Measurements from ENCODE around the gene DYNC1I1. TPM values are rescaled to one million over a fixed set of nuclear protein-coding genes. Genes with fewer than 3 reads are reported as not detected.

DYNC1I1 gene
- total and polyA plus RNA-seq, 2 experiments from 2014 or later, result 0.53 to 1.4 TPM

- DNase-seq, result peak; percentile 37
- no peaks in the 10 kb centered on the region for H4K20me1 ChIP-seq (ENCODE audit: insufficient read depth)
- no peak overlapping the region for H3K4me2 ChIP-seq (ENCODE audit: unreplicated experiment)
- no peaks in the 10 kb centered on the region for H3K36me3 ChIP-seq (ENCODE audit: low read depth)
- no peaks in the 10 kb centered on the region for H3F3A ChIP-seq (ENCODE audit: insufficient read depth)
- peaks cover 10% of the 10 kb centered on the region; the same call in 1 of the 2 replicates for H3K4me1 ChIP-seq (ENCODE audit: insufficient read depth)
- H3K4me3 ChIP-seq, result no peak overlapping the region
- 7 to 9% methylated on average over 5 of the region's 5 CpGs for WGBS, 2 experiments (ENCODE audit: low coverage in 1 of 2, low lambda C conversion rate in 2 of 2, missing lambda C conversion rate in 2 of 2)
- H3K27me3 ChIP-seq (replicated peaks; ENCODE audit: insufficient read depth), result no peaks in the 10 kb centered on the region
- in situ Hi-C loops (cut with MboI), result no loop called here
- no peaks in the 10 kb centered on the region for H3K79me2 ChIP-seq (ENCODE audit: insufficient read depth)
- H3K27ac ChIP-seq, result no peak overlapping the region
- H3K9me3 ChIP-seq (ENCODE audit: low read depth), result no peaks in the 10 kb centered on the region
- no peak overlapping the region; the same call in 1 of the 2 replicates for H2AFZ ChIP-seq
- no peak for TF ChIP-seq EZH2phosphoT487 (IDR thresholded peaks at IDR 0.05; ENCODE audit: insufficient read depth, low read depth)
- TF ChIP-seq EZH2 (IDR thresholded peaks at IDR 0.05; ENCODE audit: insufficient read depth, poor library complexity, severe bottlenecking), result no peak
- H3K9ac ChIP-seq, result no peak overlapping the region
- no peaks in the 10 kb centered on the region for H3K9me2 ChIP-seq (ENCODE audit: insufficient read depth)
Observed at GRCh38 chr7:95811846-95812445, 39.6 kb downstream of the DYNC1I1 start.

- Histone ChIP-seq H3K4me1 (ENCODE audit: insufficient read depth) (peaks cover 10% of the 10 kb centered on the region; the same call in 1 of the 2 replicates), H4K20me1 (ENCODE audit: insufficient read depth) (no peaks in the 10 kb centered on the region), H3K9ac (no peak overlapping the region), H3K36me3 (ENCODE audit: low read depth) (no peaks in the 10 kb centered on the region), H2AFZ (no peak overlapping the region), H3K9me2 (ENCODE audit: insufficient read depth) (no peaks in the 10 kb centered on the region), H3K4me3 (no peak overlapping the region), H3F3A (ENCODE audit: insufficient read depth) (no peaks in the 10 kb centered on the region), H3K9me3 (ENCODE audit: low read depth) (no peaks in the 10 kb centered on the region), H3K27ac (no peak overlapping the region), H3K4me2 (ENCODE audit: unreplicated experiment) (no peak overlapping the region), H3K27me3 (replicated peaks; ENCODE audit: insufficient read depth) (no peaks in the 10 kb centered on the region), H3K79me2 (ENCODE audit: insufficient read depth) (no peaks in the 10 kb centered on the region)
- 63 to 68% methylated on average over 3 of the region's 3 CpGs for WGBS, 2 experiments (ENCODE audit: low coverage in 1 of 2, low lambda C conversion rate in 2 of 2, missing lambda C conversion rate in 2 of 2)
- DNase-seq, result no peak
- TF ChIP-seq EZH2 (IDR thresholded peaks at IDR 0.05; ENCODE audit: insufficient read depth, poor library complexity, severe bottlenecking) (no peak), EZH2phosphoT487 (IDR thresholded peaks at IDR 0.05; ENCODE audit: insufficient read depth, low read depth) (no peak)
- in situ Hi-C loops (cut with MboI), result no loop called here
Observed at GRCh38 chr7:95814721-95815120, 42.4 kb downstream of the DYNC1I1 start.

DNA sequence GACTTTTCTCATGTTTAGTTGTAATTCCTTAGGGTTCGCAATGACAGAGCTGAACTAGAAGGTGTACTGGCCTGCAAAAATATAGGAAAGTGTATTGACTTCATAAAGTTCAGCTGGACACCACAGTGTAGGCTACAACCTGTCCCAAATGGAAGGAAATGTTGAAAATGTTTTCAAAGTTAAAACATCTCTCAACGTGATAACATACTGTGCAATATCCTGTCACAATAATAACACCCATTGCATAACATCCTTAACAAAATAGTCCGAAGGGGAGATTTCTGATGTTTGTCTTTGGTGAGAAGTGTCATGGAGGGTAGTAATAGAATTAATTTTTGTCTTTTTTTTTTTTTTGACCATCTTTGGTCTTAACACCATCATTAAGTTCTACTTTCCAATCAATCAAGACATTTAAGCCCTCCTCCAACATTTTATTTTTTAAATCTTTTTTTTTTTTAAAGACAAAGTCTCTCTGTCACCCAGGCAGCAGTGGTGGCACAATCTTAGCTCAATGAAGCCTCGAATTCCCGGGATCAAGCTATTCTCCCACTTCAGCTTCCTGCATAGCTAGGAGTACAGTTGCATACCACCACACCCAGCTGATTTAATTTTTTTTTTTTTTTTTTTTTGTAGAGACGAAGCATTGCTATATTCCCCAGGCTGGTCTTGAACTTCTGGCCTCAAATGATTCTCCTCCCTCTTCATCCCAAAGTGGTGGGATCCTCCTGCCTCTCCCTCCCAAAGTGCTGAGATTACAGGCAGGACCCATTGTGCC, 45.7 kb downstream of the DYNC1I1 start:
- no peaks in the 10 kb centered on the region for H3F3A ChIP-seq (ENCODE audit: insufficient read depth)
- TF ChIP-seq EZH2 (IDR thresholded peaks at IDR 0.05; ENCODE audit: insufficient read depth, poor library complexity, severe bottlenecking), result no peak
- no peaks in the 10 kb centered on the region for H3K9me3 ChIP-seq (ENCODE audit: low read depth)
- no peak overlapping the region for H3K4me3 ChIP-seq
- H3K9ac ChIP-seq, result no peak overlapping the region
- H3K36me3 ChIP-seq (ENCODE audit: low read depth), result no peaks in the 10 kb centered on the region
- no peak overlapping the region for H2AFZ ChIP-seq
- WGBS, 2 experiments (ENCODE audit: low coverage in 1 of 2, low lambda C conversion rate in 2 of 2, missing lambda C conversion rate in 2 of 2), result 64 to 74% methylated on average over 6 of the region's 6 CpGs
- H3K4me1 ChIP-seq (ENCODE audit: insufficient read depth), result no peaks in the 10 kb centered on the region
- no peaks in the 10 kb centered on the region for H3K27me3 ChIP-seq (replicated peaks; ENCODE audit: insufficient read depth)
- no peaks in the 10 kb centered on the region for H3K9me2 ChIP-seq (ENCODE audit: insufficient read depth)
- no peak for DNase-seq
- no peak overlapping the region for H3K4me2 ChIP-seq (ENCODE audit: unreplicated experiment)
- in situ Hi-C loops (cut with MboI), result no loop called here
- no peak overlapping the region for H3K27ac ChIP-seq
- no peaks in the 10 kb centered on the region for H4K20me1 ChIP-seq (ENCODE audit: insufficient read depth)
- no peaks in the 10 kb centered on the region for H3K79me2 ChIP-seq (ENCODE audit: insufficient read depth)

DNA sequence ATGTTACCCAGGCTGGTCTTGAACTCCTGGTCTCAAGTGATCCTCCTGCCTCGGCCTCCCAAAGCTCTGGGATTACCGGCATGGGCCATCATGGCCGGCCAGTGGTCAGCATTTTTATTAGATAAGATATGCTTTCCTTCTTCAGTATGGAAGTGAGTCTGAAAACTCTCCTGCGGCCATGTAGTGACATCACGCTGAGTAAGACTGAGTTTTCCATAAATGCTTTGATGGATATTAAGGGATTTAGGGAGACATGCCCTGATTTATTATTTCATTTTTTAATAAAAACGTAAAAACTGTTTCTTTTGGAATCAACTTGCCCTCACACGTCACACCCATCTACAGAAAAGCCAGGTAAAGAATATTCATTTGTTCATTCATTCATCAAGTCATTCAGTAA, 48.4 kb downstream of the DYNC1I1 start:
- Histone ChIP-seq H3K27ac (no peak overlapping the region), H3F3A (ENCODE audit: insufficient read depth) (no peaks in the 10 kb centered on the region), H3K4me2 (ENCODE audit: unreplicated experiment) (no peak overlapping the region), H3K4me3 (no peak overlapping the region), H4K20me1 (ENCODE audit: insufficient read depth) (no peaks in the 10 kb centered on the region), H3K9me2 (ENCODE audit: insufficient read depth) (no peaks in the 10 kb centered on the region), H3K9ac (no peak overlapping the region), H2AFZ (no peak overlapping the region), H3K9me3 (ENCODE audit: low read depth) (no peaks in the 10 kb centered on the region), H3K27me3 (replicated peaks; ENCODE audit: insufficient read depth) (no peaks in the 10 kb centered on the region), H3K36me3 (ENCODE audit: low read depth) (no peaks in the 10 kb centered on the region), H3K4me1 (ENCODE audit: insufficient read depth) (no peaks in the 10 kb centered on the region), H3K79me2 (ENCODE audit: insufficient read depth) (no peaks in the 10 kb centered on the region)
- DNase-seq, result no peak
- WGBS, 2 experiments (ENCODE audit: low coverage in 1 of 2, low lambda C conversion rate in 2 of 2, missing lambda C conversion rate in 2 of 2), result 75 to 78% methylated on average over 7 of the region's 7 CpGs
- TF ChIP-seq EZH2 (IDR thresholded peaks at IDR 0.05; ENCODE audit: insufficient read depth, poor library complexity, severe bottlenecking) (no peak), EZH2phosphoT487 (IDR thresholded peaks at IDR 0.05; ENCODE audit: insufficient read depth, low read depth) (no peak)
- in situ Hi-C loops (cut with MboI), result no loop called here
